OCI-LY7 (cell line): ENCODE results near the gene FRAS1. TPM values are rescaled to one million over a fixed set of nuclear protein-coding genes. Genes with fewer than 3 reads are reported as not detected.

Source experiments
- BruUV-seq: library from RNA; stranded (reverse); fragments of 400-500 nt; replicated peaks from 2 replicates; lab custom pipeline; 2021; lab: Mats Ljungman, UMichigan
- CTCF ChIA-PET: fragments of 300-600 bp; sonication (Branson Sonifier 250); formaldehyde crosslinking; loops from one replicate; lab custom pipeline; 2022; ENCODE audit warnings: antibody characterized with exemption; ENCODE audit not compliant: unreplicated experiment; lab: Charles Lee
- POLR2A ChIA-PET: fragments of 300-600 bp; sonication (Branson Sonifier 250); formaldehyde crosslinking; loops from one replicate; lab custom pipeline; 2022; ENCODE audit warnings: antibody characterized with exemption; lab: Charles Lee
- DNase-seq: peaks from one replicate; pipeline ENCODE4 v3.0.0-alpha.2; 2015; ENCODE audit warnings: low spot score
- H2AFZ ChIP-seq: fragments of 200-600 bp; sonication (generic), shearing (Covaris generic); 2 replicates; pipeline ENCODE4 v1.6.1; 2014; ENCODE audit warnings: mild to moderate bottlenecking, antibody characterized with exemption, low read length, moderate library complexity
- H3K27ac ChIP-seq: fragments of 200-600 bp; sonication (generic); 2 replicates; pipeline ENCODE4 v1.5.1; 2014; ENCODE audit warnings: mixed run types, low read depth, mild to moderate bottlenecking, moderate library complexity, low read length, inconsistent platforms; ENCODE audit not compliant: poor library complexity, severe bottlenecking
- H3K36me3 ChIP-seq: fragments of 200-600 bp; sonication (generic); 2 replicates; pipeline ENCODE4 v1.6.1; 2014; ENCODE audit warnings: mild to moderate bottlenecking, antibody characterized with exemption, low read length, moderate library complexity, mixed read lengths; ENCODE audit not compliant: insufficient read depth
- H3K4me1 ChIP-seq: fragments of 200-600 bp; sonication (generic); 2 replicates; pipeline ENCODE4 v1.5.1; 2014; ENCODE audit warnings: mild to moderate bottlenecking, low read length; ENCODE audit not compliant: insufficient read depth, poor library complexity, severe bottlenecking
- H3K4me2 ChIP-seq: fragments of 200-600 bp; sonication (generic); 2 replicates; pipeline ENCODE4 v1.6.1; 2014; ENCODE audit warnings: mild to moderate bottlenecking, low read length
- H3K4me3 ChIP-seq: fragments of 200-600 bp; sonication (generic); 2 replicates; pipeline ENCODE4 v1.5.1; 2014; ENCODE audit warnings: mild to moderate bottlenecking, low read depth, low read length; ENCODE audit not compliant: poor library complexity, severe bottlenecking
- H3K79me2 ChIP-seq: fragments of 200-600 bp; sonication (generic); 2 replicates; pipeline ENCODE4 v1.6.1; 2016; ENCODE audit warnings: low read depth, mild to moderate bottlenecking, low read length, moderate library complexity, mixed read lengths; ENCODE audit not compliant: insufficient read depth
- H3K9me2 ChIP-seq: fragments of 200-600 bp; sonication (generic); 2 replicates; pipeline ENCODE4 v1.6.1; 2016; ENCODE audit warnings: mild to moderate bottlenecking, low read length, mixed read lengths; ENCODE audit not compliant: insufficient read depth
- H3K9me3 ChIP-seq: fragments of 200-600 bp; sonication (generic); 2 replicates; pipeline ENCODE4 v1.6.1; 2014; ENCODE audit warnings: mild to moderate bottlenecking, mixed run types, low read length, mixed read lengths
- H4K20me1 ChIP-seq: fragments of 200-600 bp; sonication (generic); 2 replicates; pipeline ENCODE4 v1.6.1; 2014; ENCODE audit warnings: mild to moderate bottlenecking, antibody characterized with exemption, low read length, moderate library complexity, mixed read lengths; ENCODE audit not compliant: insufficient read depth
- EZH2phosphoT487 ChIP-seq: fragments of 200-600 bp; sonication (generic); IDR thresholded peaks from 2 replicates; pipeline ENCODE4 v1.6.1; 2018; ENCODE audit warnings: low read depth, borderline replicate concordance, mild to moderate bottlenecking, mixed run types, antibody characterized with exemption, low read length, moderate library complexity, mixed read lengths
- intact Hi-C: fragments of 100-400 bp; cut with micrococcal nuclease; formaldehyde crosslinking; loops from one replicate; pipeline ENCODE4 v1.10.0; 2022; ENCODE audit not compliant: unreplicated experiment
- total RNA-seq, 2 experiments: library from RNA; depleted of rRNA in 1 of 2; stranded (reverse); fragments of >200 nt in 1 of 2; shearing (Covaris generic) in 1 of 2; gene quantifications; 2 replicates each; pipeline ENCODE4 v1.2.3, GENCODE V29; 2014 to 2022
- TF ChIP-seq, protein P1 (sequence below): fragments of 200-600 bp; sonication (generic); conservative IDR thresholded peaks from 2 replicates; pipeline ENCODE4 v1.5.1; 2014; ENCODE audit warnings: mild to moderate bottlenecking, antibody characterized with exemption, low read length, moderate library complexity, mixed read lengths

FRAS1 gene
- total RNA-seq, 2 experiments from 2014 or later: 0.19 to 0.30 TPM

DNA sequence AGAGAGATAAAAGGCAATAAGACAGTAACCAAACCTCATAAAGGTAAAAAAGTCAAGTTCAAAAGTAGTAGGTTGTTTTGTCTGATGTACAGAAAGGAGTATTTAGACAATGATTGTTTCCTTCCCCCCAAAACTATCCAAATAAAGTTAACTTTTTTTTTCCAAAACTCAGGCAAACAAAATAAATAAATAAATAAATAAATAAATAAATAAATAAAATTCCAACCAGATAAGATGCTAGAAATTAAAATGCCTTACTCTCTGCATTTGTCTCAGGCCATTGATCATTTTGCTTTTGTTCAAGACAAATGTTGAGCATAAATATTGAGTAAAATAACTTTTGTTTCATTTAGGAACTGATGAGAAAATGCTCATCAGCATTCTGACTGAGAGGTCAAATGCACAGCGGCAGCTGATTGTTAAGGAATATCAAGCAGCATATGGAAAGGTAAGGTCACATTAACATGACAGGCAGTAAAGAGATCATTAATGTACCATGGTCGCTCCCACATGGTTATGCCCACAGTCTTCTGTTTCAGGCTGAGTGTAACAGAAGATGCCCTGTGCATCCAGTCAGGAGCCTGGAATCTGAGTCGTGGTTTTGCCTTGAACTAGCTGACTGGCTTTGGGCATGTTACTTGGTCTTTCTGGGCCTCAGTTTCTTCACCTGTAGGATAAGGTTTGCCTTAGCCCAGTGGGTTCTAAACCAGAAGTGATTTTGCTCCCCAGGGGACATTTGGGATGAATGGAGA is 521.7 kb downstream of the FRAS1 start:
- Histone ChIP-seq H2AFZ (no peak overlapping the region), H4K20me1 (no peaks in the 10 kb centered on the region), H3K4me3 (no peak overlapping the region), H3K9me3 (no peaks in the 10 kb centered on the region), H3K9me2 (no peaks in the 10 kb centered on the region), H3K4me1 (no peaks in the 10 kb centered on the region), H3K36me3 (no peaks in the 10 kb centered on the region), H3K27ac (no peak overlapping the region), H3K4me2 (no peak overlapping the region), H3K79me2 (no peaks in the 10 kb centered on the region)
- BruUV-seq: no TSS peak
- no peak for DNase-seq
- intact Hi-C loops: no loop called here
- ChIA-PET CTCF (no interaction called here), POLR2A (no interaction called here)
- no peak for TF ChIP-seq EZH2phosphoT487
- TF ChIP-seq, protein P1, sequence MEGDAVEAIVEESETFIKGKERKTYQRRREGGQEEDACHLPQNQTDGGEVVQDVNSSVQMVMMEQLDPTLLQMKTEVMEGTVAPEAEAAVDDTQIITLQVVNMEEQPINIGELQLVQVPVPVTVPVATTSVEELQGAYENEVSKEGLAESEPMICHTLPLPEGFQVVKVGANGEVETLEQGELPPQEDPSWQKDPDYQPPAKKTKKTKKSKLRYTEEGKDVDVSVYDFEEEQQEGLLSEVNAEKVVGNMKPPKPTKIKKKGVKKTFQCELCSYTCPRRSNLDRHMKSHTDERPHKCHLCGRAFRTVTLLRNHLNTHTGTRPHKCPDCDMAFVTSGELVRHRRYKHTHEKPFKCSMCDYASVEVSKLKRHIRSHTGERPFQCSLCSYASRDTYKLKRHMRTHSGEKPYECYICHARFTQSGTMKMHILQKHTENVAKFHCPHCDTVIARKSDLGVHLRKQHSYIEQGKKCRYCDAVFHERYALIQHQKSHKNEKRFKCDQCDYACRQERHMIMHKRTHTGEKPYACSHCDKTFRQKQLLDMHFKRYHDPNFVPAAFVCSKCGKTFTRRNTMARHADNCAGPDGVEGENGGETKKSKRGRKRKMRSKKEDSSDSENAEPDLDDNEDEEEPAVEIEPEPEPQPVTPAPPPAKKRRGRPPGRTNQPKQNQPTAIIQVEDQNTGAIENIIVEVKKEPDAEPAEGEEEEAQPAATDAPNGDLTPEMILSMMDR: no peak

DNA sequence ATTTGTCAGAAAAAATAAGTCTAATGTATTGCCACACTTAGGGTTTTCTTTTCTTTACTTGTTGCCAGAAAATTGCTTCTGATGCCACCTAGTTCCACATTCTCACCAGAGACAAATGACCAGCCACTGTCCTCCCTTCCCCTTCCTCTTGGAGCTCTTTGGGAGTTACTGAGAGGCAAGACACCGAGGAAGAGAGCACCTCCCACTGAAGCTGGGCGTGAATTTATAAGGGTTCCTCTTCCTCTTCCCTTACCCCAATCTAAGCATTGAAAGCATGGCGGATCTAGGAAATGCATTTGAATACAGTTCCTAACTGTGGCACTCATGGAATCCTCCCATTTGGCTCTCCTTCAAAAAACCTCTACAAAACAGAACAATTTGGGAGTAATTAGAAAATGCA is 524.5 kb downstream of the FRAS1 start:
- Histone ChIP-seq H3K4me2 (no peak overlapping the region), H3K9me3 (no peaks in the 10 kb centered on the region), H3K79me2 (no peaks in the 10 kb centered on the region), H3K27ac (no peak overlapping the region), H4K20me1 (no peaks in the 10 kb centered on the region), H2AFZ (no peak overlapping the region), H3K4me3 (no peak overlapping the region), H3K4me1 (no peaks in the 10 kb centered on the region), H3K36me3 (no peaks in the 10 kb centered on the region), H3K9me2 (no peaks in the 10 kb centered on the region)
- CTCF ChIA-PET: no interaction called here
- no peak for DNase-seq
- intact Hi-C loops: no loop called here
- POLR2A ChIA-PET: interaction anchor here (0.6 kb wide), 1 partner anchor 10 kb away, joined by 3 read pairs; no protein-coding TSS in a partner anchor
- BruUV-seq: no TSS peak
- TF ChIP-seq EZH2phosphoT487: no peak
- TF ChIP-seq, protein P1: no peak

GRCh38 chr4:78584863-78585547 is 527.9 kb downstream of the FRAS1 start:
- Histone ChIP-seq H3K79me2 (no peaks in the 10 kb centered on the region), H3K9me2 (no peaks in the 10 kb centered on the region), H4K20me1 (no peaks in the 10 kb centered on the region), H3K4me3 (no peak overlapping the region), H3K36me3 (no peaks in the 10 kb centered on the region), H3K9me3 (no peaks in the 10 kb centered on the region), H2AFZ (no peak overlapping the region; the same call in 1 of the 2 replicates), H3K27ac (no peak overlapping the region), H3K4me1 (no peaks in the 10 kb centered on the region), H3K4me2 (no peak overlapping the region)
- ChIA-PET CTCF (no interaction called here), POLR2A (no interaction called here)
- no peak for DNase-seq
- intact Hi-C loops: no loop called here
- TF ChIP-seq, protein P1: no peak
- TF ChIP-seq EZH2phosphoT487: no peak
- BruUV-seq: no TSS peak
